KOPT-K1 (cell line): ENCODE data around the gene DYSF.

ENCODE experiments used
- H3K27ac ChIP-seq: fragments of 200-600 bp; sonication (generic); 2 replicates; pipeline ENCODE4 v1.5.1; 2016; ENCODE audit warnings: antibody characterized with exemption, mild to moderate bottlenecking, low read depth, low read length; ENCODE audit not compliant: poor library complexity, severe bottlenecking
- H3K36me3 ChIP-seq: fragments of 200-600 bp; sonication (generic); 2 replicates; pipeline ENCODE4 v1.5.1; 2017; ENCODE audit warnings: antibody characterized with exemption, mild to moderate bottlenecking, low read length, moderate library complexity; ENCODE audit not compliant: insufficient read depth
- H3K9me3 ChIP-seq: fragments of 200-600 bp; sonication (generic); 2 replicates; pipeline ENCODE4 v1.5.1; 2017; ENCODE audit warnings: antibody characterized with exemption, low read length, mild to moderate bottlenecking; ENCODE audit not compliant: insufficient read depth, poor library complexity, severe bottlenecking

Gene DYSF

DNA sequence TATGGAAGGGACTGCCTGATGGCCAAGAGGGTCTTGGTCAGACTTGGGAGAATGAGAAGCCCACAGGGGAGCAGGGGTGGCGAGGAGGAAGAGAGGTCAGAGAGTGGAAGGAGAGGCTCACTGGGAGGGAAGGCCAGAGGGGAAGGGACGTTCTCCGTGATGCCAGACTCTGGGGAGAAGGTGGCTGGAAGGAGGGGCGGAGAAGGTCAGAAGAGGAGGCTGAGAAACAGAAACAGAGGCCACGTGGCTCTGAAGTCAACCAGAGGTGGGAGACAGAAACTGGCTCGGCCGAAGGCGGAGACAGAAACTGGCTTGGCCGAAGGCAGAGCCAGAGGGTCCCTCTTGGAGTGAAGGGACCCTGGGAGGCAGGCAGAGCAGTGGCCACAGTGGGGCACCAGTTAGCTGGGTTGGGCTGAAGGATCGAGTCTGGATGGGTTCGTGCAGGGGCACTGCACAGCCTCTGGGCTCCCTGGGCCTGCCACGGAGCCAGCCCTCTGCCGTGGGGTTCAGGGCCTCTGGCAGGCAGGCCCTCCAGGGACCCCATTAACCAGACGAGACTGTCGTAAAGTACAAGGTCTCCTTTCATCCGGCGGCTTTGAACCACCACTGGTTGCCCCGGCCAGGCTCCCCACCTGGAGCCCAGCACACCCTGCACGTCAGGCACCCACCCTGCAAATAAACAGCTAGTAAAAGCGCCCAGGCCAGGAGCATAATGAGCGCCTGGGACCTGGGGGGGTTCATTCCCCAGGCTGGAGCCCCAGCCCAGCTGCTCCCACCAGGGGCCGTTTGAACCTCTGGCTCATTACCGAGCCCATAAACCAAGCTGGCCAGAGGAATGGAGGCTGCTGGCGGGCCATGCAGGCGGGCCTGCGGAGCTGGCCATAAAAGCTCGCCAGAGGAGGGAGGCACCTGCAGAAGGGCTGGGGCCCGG, 218.8 kb downstream of the DYSF start:
- H3K27ac ChIP-seq: no peak overlapping the region
- H3K36me3 ChIP-seq: no peaks in the 10 kb centered on the region
- no peaks in the 10 kb centered on the region for H3K9me3 ChIP-seq

DNA sequence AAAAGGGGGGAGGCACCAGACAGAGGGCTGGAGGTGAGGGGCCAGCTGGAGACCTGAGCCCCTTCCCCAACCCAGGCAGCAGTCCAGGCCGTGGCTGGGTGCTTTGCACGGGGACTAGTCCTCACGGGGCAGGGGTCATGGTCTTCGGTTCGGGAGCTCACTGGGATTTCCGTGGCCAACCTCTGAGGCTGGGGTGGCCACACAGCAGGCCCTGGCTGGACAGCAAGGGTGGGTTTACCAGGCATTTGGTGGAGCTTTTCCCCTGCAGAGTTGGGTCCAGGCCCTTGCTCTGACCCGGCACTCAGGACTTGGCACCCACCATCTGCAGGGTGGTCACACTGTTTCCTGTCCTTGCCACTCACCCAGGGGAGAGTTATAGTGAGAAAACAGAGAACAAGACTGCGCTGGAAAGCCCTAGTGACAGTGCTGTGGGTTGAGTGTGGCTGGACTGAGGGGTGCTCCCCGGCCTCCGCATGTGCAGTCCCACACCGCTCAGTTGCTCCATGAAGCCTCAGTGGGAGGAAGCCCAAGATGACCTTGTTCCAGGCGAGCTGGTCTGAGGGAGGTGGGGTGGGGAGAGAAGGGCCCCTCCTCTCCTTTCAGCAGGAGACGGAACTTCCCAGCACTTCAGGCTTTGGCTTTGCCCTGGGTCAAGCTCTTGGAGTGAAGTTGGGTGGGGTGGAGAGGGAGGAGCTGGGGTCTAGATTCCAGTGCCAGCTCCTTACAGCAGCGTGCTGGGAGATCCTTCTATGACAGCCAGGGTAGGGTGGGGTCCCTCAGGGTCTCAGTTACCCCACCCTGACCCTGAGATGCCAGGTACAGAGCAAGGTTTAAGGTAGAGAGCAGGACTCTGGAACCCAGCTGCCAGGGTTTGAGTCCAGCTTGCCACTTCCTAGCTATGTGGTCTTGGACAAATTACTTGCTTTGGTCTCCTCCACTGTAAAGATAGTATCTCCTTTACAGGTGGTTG, 219.8 kb downstream of the DYSF start:
- Histone ChIP-seq H3K36me3 (no peaks in the 10 kb centered on the region), H3K9me3 (no peaks in the 10 kb centered on the region), H3K27ac (no peak overlapping the region)

DNA sequence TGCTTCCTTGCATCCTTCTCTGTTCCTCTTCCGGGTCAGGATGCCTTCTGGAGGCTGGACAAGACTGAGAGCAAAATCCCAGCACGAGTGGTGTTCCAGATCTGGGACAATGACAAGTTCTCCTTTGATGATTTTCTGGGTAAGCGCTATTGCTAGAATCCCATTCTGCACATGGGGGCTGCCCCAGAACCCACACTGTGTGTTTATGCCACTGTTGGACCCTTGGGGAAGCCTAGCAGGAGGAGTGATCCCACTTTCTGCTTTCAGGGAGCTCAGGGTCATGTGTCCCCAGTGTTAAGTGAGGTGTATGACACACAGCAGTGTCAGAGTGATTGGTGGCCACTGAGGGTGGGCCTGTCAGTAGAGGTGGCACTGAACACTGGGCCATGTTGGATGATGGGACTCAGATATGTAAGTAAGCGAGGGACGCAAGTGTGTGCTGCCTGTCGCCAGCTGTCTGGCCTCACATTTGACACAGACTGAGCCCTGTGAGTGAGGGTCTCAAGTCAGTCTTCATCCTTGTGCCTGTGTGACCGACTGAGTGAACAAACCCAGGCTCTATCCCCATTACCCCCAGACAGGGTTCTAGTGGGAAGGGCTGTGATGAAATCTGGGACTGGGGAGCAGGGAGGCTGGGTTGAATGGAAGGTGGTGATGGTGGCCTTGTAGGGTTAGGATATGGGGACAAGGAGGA, 220.9 kb downstream of the DYSF start:
- Histone ChIP-seq H3K27ac (no peak overlapping the region), H3K9me3 (no peaks in the 10 kb centered on the region), H3K36me3 (no peaks in the 10 kb centered on the region)

DNA sequence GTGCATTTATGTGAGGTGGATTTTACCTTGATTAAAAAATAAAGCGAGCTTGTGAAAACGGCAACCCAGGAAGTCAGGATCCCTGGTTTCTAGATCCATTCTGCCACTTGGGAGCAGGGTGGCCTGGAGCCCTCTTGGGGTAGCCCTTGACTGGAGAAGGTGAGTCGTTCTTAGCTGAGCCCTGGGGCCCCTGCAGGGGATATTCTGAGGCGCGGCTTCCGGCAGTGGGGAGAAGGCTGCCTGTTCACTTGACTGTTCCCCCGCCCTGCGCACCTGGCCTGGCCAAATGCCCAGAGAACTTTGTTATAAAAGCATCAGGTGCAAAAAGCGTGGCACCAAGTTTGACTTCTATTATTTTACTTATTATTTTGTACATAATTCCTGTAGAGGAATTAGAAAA, 221.9 kb downstream of the DYSF start:
- H3K27ac ChIP-seq: no peak overlapping the region
- no peaks in the 10 kb centered on the region for H3K36me3 ChIP-seq
- no peaks in the 10 kb centered on the region for H3K9me3 ChIP-seq

DNA sequence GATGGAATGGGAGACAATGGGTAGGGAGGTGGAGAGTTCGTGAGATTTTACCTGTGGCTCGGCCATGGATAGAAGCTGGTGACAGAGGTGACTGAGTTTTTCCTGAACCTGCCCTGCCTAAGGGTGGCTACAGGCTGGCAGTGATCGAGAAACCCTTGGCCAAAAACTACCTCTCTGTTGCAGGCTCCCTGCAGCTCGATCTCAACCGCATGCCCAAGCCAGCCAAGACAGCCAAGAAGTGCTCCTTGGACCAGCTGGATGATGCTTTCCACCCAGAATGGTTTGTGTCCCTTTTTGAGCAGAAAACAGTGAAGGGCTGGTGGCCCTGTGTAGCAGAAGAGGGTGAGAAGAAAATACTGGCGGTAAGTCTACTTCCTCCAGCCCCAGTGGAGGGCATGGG, 225.5 kb downstream of the DYSF start:
- no peaks in the 10 kb centered on the region for H3K9me3 ChIP-seq
- H3K27ac ChIP-seq: no peak overlapping the region
- H3K36me3 ChIP-seq: no peaks in the 10 kb centered on the region

DNA sequence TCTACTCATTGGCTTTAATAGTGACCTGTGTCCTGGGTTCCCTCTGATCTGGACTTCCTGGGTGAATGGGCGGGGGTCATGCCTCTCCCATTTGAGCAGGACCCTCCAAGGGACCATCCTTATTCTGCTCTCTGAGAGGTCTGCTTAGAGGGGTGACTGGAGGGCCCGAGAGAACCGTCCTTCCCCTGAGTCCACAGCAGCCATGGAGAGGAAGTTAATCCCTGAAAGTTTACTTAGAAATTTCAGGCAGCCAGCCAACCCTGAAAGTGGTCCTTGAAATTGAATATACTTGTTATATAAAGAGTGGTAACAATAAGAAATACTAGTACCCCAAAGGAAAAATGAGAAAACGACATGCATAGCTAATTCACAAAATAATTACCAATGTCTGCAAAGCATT, 226.1 kb downstream of the DYSF start:
- H3K9me3 ChIP-seq: no peaks in the 10 kb centered on the region
- H3K27ac ChIP-seq: no peak overlapping the region
- H3K36me3 ChIP-seq: no peaks in the 10 kb centered on the region

DNA sequence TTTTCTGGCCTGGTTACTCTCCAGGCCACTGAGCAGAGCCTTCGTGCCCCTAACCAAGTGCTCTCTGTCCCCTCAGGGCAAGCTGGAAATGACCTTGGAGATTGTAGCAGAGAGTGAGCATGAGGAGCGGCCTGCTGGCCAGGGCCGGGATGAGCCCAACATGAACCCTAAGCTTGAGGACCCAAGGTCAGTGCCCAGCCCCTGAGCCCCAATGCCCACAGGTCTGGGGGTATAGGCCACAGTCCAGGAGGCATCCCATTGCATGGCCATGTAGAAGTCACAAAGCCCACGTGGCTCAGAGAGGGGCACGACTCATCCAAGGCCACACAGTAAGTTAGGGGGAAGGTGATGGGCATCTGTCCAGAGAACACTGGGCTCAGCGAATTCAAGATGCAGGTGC, 227.6 kb downstream of the DYSF start:
- no peaks in the 10 kb centered on the region for H3K36me3 ChIP-seq
- H3K9me3 ChIP-seq: no peaks in the 10 kb centered on the region
- no peak overlapping the region for H3K27ac ChIP-seq

DNA sequence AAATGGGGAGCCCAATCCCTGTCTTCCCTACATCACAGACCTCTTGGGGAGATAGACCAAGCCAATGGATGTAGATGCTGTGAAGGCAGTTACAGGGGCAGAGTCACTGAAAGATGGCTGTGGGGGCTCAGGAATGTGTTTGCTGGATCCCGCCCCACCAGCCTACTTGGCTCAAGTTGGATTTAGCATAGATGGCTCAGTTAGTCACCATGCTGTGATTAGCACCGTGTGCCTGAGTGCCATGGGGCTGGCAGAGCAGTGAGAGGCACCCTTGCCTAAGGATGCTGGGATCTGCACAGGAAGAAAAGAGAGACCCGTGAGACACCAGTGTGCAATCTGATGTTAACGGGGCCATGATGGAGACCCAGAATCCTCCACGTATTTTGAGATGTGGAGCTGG, 228.3 kb downstream of the DYSF start:
- no peaks in the 10 kb centered on the region for H3K36me3 ChIP-seq
- H3K9me3 ChIP-seq: no peaks in the 10 kb centered on the region
- H3K27ac ChIP-seq: no peak overlapping the region

DNA sequence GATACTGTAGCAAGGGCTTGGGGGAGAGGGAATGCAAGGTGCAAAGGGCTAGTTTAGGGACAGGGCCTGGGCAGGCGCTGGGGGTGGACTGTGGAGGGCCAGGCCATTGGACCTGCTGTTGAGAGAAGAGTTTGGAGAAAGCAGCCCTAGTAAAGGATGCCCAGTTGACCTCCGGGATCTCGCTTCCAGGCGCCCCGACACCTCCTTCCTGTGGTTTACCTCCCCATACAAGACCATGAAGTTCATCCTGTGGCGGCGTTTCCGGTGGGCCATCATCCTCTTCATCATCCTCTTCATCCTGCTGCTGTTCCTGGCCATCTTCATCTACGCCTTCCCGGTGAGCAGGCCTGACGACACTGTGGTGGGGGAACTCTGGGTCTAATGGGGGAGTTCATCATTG, 229.0 kb downstream of the DYSF start:
- H3K9me3 ChIP-seq: no peaks in the 10 kb centered on the region
- H3K36me3 ChIP-seq: no peaks in the 10 kb centered on the region
- no peak overlapping the region for H3K27ac ChIP-seq

DNA sequence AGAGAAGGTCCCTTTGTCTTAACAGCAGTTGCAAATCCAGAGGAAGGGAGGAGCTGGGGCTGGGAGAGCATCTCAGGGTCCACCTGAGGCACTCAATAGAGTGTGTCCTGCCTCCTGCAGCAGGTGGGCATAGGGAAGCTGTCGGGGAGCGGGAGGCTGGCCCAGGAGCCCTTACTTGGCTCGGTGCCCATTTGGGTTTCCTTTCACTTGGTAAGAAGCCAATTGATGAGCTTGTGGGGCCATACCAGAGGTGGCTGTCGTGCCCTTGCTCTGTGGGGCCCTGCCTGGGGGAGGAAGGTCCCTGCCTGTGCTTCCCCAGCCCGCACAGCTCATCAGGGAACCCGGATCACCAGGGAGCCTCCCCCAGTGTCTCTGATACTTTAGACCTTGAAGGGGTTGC, 229.7 kb downstream of the DYSF start:
- Histone ChIP-seq H3K27ac (no peak overlapping the region), H3K36me3 (no peaks in the 10 kb centered on the region), H3K9me3 (no peaks in the 10 kb centered on the region)

DNA sequence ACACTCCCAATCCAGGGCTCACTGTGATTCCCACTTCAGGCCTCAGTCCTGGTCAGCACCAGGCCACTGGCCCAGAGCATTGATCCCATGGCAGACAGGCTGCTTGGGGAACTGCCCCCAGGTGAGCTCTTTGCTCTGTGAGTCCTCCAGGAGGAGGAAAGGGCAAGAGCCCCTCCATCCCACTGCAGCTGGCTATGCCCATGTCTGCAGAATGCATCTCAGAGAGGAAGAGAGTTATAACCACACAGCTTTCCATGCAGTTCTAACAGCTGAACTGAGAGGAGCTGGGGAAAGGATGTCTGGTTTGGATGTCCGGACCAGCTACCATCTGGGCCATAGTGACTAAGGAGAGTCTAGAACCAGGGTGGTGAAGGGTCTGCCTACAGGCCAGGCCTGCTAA, 230.3 kb downstream of the DYSF start:
- H3K27ac ChIP-seq: no peak overlapping the region
- no peaks in the 10 kb centered on the region for H3K36me3 ChIP-seq
- no peaks in the 10 kb centered on the region for H3K9me3 ChIP-seq

DNA sequence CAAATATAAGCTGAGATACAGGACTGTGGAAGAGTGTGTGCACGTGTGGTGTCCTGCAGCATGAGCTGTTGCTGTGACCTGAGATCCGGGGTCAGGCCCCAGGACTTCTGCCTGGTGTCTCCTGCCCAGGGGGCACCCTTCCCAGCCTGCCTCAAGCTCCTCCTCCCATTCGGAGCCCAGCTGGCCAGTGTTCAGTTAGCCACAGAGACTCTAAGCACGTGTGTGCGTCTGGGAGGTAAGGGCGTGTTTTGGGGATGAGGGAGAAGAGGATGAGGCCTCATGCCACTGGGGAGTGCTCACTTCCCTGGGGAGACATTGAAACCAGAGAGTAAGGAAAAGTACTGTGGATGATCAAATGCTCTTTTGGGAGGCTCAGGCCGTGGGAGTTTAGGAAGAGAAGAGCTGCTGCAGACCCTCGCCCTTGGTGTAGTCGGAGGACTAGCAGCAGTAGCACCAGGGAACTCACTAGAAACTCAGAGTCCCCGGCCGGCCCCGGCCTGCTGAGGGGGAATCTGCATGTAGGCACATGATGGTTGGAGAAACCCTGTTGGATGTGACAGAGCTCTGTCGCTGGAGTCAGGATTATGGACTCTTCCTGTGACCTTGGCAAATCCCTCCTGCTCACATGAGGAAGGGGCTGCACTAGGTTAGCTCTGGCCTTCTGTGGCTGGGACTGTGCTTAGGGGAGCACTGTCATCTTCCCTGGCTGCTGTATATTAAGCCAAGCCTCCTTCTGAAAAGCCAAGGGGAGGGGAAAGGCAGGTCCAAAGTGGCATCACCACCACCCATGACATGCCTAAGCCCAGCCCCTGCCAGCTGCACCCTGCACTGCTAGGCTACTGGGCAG, 231.1 kb downstream of the DYSF start:
- Histone ChIP-seq H3K9me3 (no peaks in the 10 kb centered on the region), H3K36me3 (no peaks in the 10 kb centered on the region), H3K27ac (no peak overlapping the region)

DNA sequence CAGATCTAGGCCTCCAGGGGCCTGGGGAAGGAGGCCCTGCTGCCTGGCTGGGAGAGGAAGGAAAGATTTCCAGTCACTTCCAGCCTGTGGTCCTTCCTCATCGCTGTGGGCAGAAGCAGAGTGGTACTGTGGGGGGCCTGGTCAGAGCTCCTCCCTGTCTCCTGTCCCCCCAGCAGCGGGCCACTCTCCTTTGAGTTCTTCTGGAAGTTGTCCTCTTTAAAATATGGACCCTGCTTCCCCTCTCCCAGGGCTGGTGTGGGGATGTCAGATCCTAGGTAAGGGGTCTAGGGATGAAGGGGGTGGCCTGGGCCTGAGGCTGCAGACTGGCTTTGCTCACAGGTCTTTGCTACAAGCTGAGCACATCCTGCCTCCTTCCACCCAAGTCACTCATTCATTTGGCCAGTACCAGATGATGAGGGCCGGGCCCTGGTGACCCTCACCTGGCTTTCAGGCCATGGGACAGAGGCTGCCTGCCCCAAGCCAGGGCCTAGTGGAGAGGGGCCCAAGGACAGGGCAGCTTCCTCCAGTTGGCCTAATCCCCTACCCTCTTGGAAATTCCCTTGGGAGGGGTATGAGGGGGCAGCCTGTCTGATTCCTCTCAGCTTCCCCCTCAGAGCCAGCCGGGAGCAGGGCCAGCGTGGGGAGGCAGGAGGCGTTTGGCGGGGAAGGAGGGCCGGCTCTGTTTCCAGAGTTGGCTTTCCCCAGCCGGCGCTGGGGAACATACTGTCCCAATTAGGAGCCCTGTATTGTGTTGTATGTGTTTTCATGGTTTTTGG, 231.9 kb downstream of the DYSF start:
- Histone ChIP-seq H3K9me3 (no peaks in the 10 kb centered on the region), H3K36me3 (no peaks in the 10 kb centered on the region), H3K27ac (no peak overlapping the region)
